SK-N-SH (cell line): ENCODE data around the gene PPP3R1. TPM values are rescaled to one million over a fixed set of nuclear protein-coding genes. Genes with fewer than 3 reads are reported as not detected.

Experiments used
- CTCF ChIA-PET: fragments of 300-600, 350-600 bp; formaldehyde crosslinking; extraction: SDS; loops from one replicate; lab custom pipeline; 2021; lab: Yijun Ruan, JAX
- POLR2A ChIA-PET: fragments of 350-600 bp; sonication (Branson Sonifier 250); formaldehyde crosslinking; extraction: SDS; loops from one replicate; lab custom pipeline; 2020; ENCODE audit warnings: antibody characterized with exemption, inconsistent platforms; lab: Yijun Ruan, JAX
- DNase-seq: peaks from one replicate; pipeline ENCODE4 v3.0.0; 2012
- H2AFZ ChIP-seq: fragments of 200-600 bp; sonication (generic); 2 replicates; pipeline ENCODE4 v1.8.1; 2016; ENCODE audit warnings: antibody characterized with exemption, mild to moderate bottlenecking, low read depth
- H3F3A ChIP-seq: fragments of 200-600 bp; sonication (generic); replicated peaks from 2 replicates; pipeline ENCODE3; 2016; ENCODE audit warnings: antibody characterized with exemption, mild to moderate bottlenecking; ENCODE audit not compliant: insufficient read depth
- H3K27ac ChIP-seq, 2 experiments: fragments of 200-500 bp in 1 of 2; fragments of 200-600 bp in 1 of 2; sonication (Bioruptor generic) in 1 of 2; sonication (generic), shearing (Covaris generic) in 1 of 2; 2 replicates each; pipeline versions ENCODE4 v1.5.1 to v1.6.1; 2014 to 2016; ENCODE audit warnings: low read depth in 2 of 2, inconsistent platforms in 1 of 2, low read length in 1 of 2, mild to moderate bottlenecking in 1 of 2, mixed read lengths in 1 of 2
- H3K27me3 ChIP-seq: fragments of 200-600 bp; sonication (generic), shearing (Covaris generic); 2 replicates; pipeline ENCODE4 v1.6.1; 2016; ENCODE audit warnings: mixed run types; ENCODE audit not compliant: insufficient read depth
- H3K36me3 ChIP-seq, 2 experiments: fragments of 200-500 bp in 1 of 2; fragments of 200-600 bp in 1 of 2; sonication (Bioruptor generic) in 1 of 2; sonication (generic) in 1 of 2; replicated peaks in 1 of 2; 2 replicates each; pipeline versions ENCODE3 to v1.5.1; 2014 to 2016; ENCODE audit warnings: low read length in 1 of 2, mild to moderate bottlenecking in 1 of 2; ENCODE audit not compliant: insufficient read depth in 2 of 2, control insufficient read depth in 1 of 2
- H3K4me1 ChIP-seq, 2 experiments: fragments of 200-500 bp in 1 of 2; fragments of 200-600 bp in 1 of 2; sonication (Bioruptor generic) in 1 of 2; sonication (generic), shearing (Covaris generic) in 1 of 2; 2 replicates each; pipeline versions ENCODE4 v1.5.1 to v1.6.1; 2014 to 2016; ENCODE audit warnings: low read depth in 1 of 2, low read length in 1 of 2, mixed run types in 1 of 2; ENCODE audit not compliant: insufficient read depth in 2 of 2, control insufficient read depth in 1 of 2
- H3K4me2 ChIP-seq: fragments of 200-600 bp; sonication (generic), shearing (Covaris generic); 2 replicates; pipeline ENCODE4 v1.6.1; 2017; ENCODE audit warnings: mixed run types
- H3K4me3 ChIP-seq, 2 experiments: fragments of 200-500 bp in 1 of 2; fragments of 200-600 bp in 1 of 2; sonication (Bioruptor generic) in 1 of 2; sonication (generic), shearing (Covaris generic) in 1 of 2; 2 replicates each; pipeline versions ENCODE4 v1.5.1 to v1.8.1; 2014 to 2016; ENCODE audit warnings: low read depth in 2 of 2, inconsistent platforms in 1 of 2, low read length in 1 of 2, mild to moderate bottlenecking in 1 of 2, mixed read lengths in 1 of 2, moderate library complexity in 1 of 2
- H3K79me2 ChIP-seq: fragments of 200-600 bp; sonication (generic); 2 replicates; pipeline ENCODE4 v1.8.1; 2017; ENCODE audit warnings: mild to moderate bottlenecking; ENCODE audit not compliant: insufficient read depth
- H3K9ac ChIP-seq: fragments of 200-600 bp; sonication (generic); 2 replicates; pipeline ENCODE4 v1.6.1; 2017; ENCODE audit warnings: mixed run types
- H3K9me2 ChIP-seq: fragments of 200-600 bp; sonication (generic); 2 replicates; pipeline ENCODE4 v1.6.1; 2017; ENCODE audit warnings: mixed run types
- H3K9me3 ChIP-seq: fragments of 200-600 bp; sonication (generic); 2 replicates; pipeline ENCODE4 v1.6.1; 2017; ENCODE audit warnings: mixed run types, mild to moderate bottlenecking, moderate library complexity
- H4K20me1 ChIP-seq: fragments of 200-600 bp; sonication (generic); 2 replicates; pipeline ENCODE4 v1.6.1; 2017; ENCODE audit warnings: mild to moderate bottlenecking, mixed run types; ENCODE audit not compliant: insufficient read depth
- CHD2 ChIP-seq: fragments of 150-350 bp; IDR thresholded peaks from 2 replicates; pipeline ENCODE4 v1.6.1; 2018; ENCODE audit warnings: low read length; ENCODE audit not compliant: partially characterized antibody
- EP300 ChIP-seq, 2 experiments: IDR thresholded peaks; 2 replicates each; pipeline versions ENCODE4 v1.4.0 to v1.6.1; 2012; ENCODE audit warnings: borderline replicate concordance in 1 of 2, low read depth in 1 of 2, low read length in 1 of 2
- EZH2phosphoT487 ChIP-seq: fragments of 200-600 bp; sonication (generic); IDR thresholded peaks from 2 replicates; pipeline ENCODE4 v1.6.1; 2017; ENCODE audit warnings: low read depth, mixed run types, mild to moderate bottlenecking, antibody characterized with exemption, moderate library complexity, borderline replicate concordance
- FOXJ3 ChIP-seq: sonication (generic); formaldehyde crosslinking; IDR thresholded peaks from 2 replicates; pipeline ENCODE4 v1.5.1; 2020; ENCODE audit warnings: mild to moderate bottlenecking, missing genetic modification reagents
- GABPA ChIP-seq: IDR thresholded peaks from 2 replicates; pipeline ENCODE4 v1.4.0; 2012; ENCODE audit warnings: low read depth, mild to moderate bottlenecking
- JUND ChIP-seq: IDR thresholded peaks from 2 replicates; pipeline ENCODE4 v1.4.0; 2012
- MEF2A ChIP-seq: IDR thresholded peaks from 2 replicates; pipeline ENCODE4 v1.4.0; 2012; ENCODE audit warnings: low read depth, borderline replicate concordance
- NFIC ChIP-seq: IDR thresholded peaks from 2 replicates; pipeline ENCODE4 v1.4.0; 2012; ENCODE audit warnings: borderline replicate concordance
- RAD21 ChIP-seq: IDR thresholded peaks from 2 replicates; pipeline ENCODE4 v1.6.1; 2012; ENCODE audit warnings: mild to moderate bottlenecking, low read length
- SIN3A ChIP-seq: IDR thresholded peaks from 2 replicates; pipeline ENCODE4 v1.6.1; 2012; ENCODE audit warnings: low read depth, mild to moderate bottlenecking, low read length, moderate library complexity, borderline replicate concordance
- SMC3 ChIP-seq: IDR thresholded peaks from 2 replicates; pipeline ENCODE4 v1.6.1; 2012; ENCODE audit warnings: low read depth, low read length, improper control_type of control experiment
- TAF1 ChIP-seq: IDR thresholded peaks from 2 replicates; pipeline ENCODE4 v1.6.1; 2012; ENCODE audit warnings: low read depth, mild to moderate bottlenecking, low read length, moderate library complexity, borderline replicate concordance
- YY1 ChIP-seq: IDR thresholded peaks from 2 replicates; pipeline ENCODE4 v1.4.0; 2012; ENCODE audit warnings: low read depth, mild to moderate bottlenecking
- ZBTB33 ChIP-seq: IDR thresholded peaks from 2 replicates; pipeline ENCODE4 v1.4.0; 2012; ENCODE audit warnings: low read depth, borderline replicate concordance
- WGBS: methylation state at CpG from one replicate; pipeline ENCODE4 v1.1.6; 2017; ENCODE audit warnings: low lambda C conversion rate; 5-methylcytosine and 5-hydroxymethylcytosine counted together
- polyA plus RNA-seq, 3 experiments: library from polyadenylated mRNA; depleted of rRNA; stranded (reverse); fragments of >200 nt; gene quantifications; 2 replicates each; pipeline ENCODE4 v1.2.3, GENCODE V29; 2012
- TF ChIP-seq, protein P1 (sequence below): fragments of 200-600 bp; sonication (generic); IDR thresholded peaks from 2 replicates; pipeline ENCODE4 v1.6.1; 2017; ENCODE audit warnings: antibody characterized with exemption, mild to moderate bottlenecking, moderate library complexity
- TF ChIP-seq, protein P2 (sequence below): IDR thresholded peaks from 2 replicates; pipeline ENCODE4 v1.4.0; 2012; ENCODE audit warnings: low read depth, borderline replicate concordance
- TF ChIP-seq, protein P3 (sequence below): fragments of 150-350 bp; IDR thresholded peaks from 2 replicates; pipeline ENCODE4 v1.6.1; 2016; ENCODE audit warnings: mild to moderate bottlenecking, low read depth, low read length

The PPP3R1 gene
- polyA plus RNA-seq, 1 of the 3 experiments (the other 2 are of a cell fraction): 12.0 TPM

DNA sequence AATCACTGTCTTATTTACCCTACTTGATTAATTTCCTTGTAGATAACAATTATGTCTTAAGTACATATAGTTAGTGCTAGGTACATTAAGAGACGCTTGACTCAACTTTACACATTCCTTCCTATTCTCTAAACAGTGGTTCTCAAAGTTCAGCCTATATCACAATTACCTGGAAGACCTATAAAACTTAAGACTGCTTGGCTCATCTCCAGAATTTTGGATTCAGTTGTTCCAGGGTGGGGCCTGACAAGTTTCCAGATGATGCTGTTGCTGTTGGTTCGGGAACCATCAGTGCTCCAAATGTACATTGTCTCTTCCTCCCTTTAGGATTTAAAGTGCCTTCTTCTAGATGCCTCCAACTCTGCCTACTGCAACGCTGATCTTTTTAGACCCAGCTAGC is 4.0 kb downstream of the PPP3R1 start:
- H3K9me2 ChIP-seq: no peaks in the 10 kb centered on the region
- peak overlapping the region; percentile 66 for H3K4me2 ChIP-seq
- no peak overlapping the region for H3K4me3 ChIP-seq
- peaks cover 89% of the 10 kb centered on the region for H3K79me2 ChIP-seq
- DNase-seq: no peak
- 89% methylated on average over 3 of the region's 3 CpGs for WGBS
- no peak overlapping the region for H2AFZ ChIP-seq
- H3K9me3 ChIP-seq: no peaks in the 10 kb centered on the region
- H3K27ac ChIP-seq: no peak overlapping the region
- peaks cover 8 to 9% of the 10 kb centered on the region in 2 experiments for H3K36me3 ChIP-seq
- TF ChIP-seq YY1 (no peak), RAD21 (no peak), JUND (no peak), SMC3 (no peak), MEF2A (no peak), CHD2 (no peak), NFIC (no peak)
- TF ChIP-seq, protein P1, sequence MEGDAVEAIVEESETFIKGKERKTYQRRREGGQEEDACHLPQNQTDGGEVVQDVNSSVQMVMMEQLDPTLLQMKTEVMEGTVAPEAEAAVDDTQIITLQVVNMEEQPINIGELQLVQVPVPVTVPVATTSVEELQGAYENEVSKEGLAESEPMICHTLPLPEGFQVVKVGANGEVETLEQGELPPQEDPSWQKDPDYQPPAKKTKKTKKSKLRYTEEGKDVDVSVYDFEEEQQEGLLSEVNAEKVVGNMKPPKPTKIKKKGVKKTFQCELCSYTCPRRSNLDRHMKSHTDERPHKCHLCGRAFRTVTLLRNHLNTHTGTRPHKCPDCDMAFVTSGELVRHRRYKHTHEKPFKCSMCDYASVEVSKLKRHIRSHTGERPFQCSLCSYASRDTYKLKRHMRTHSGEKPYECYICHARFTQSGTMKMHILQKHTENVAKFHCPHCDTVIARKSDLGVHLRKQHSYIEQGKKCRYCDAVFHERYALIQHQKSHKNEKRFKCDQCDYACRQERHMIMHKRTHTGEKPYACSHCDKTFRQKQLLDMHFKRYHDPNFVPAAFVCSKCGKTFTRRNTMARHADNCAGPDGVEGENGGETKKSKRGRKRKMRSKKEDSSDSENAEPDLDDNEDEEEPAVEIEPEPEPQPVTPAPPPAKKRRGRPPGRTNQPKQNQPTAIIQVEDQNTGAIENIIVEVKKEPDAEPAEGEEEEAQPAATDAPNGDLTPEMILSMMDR: no peak
- TF ChIP-seq, protein P2, sequence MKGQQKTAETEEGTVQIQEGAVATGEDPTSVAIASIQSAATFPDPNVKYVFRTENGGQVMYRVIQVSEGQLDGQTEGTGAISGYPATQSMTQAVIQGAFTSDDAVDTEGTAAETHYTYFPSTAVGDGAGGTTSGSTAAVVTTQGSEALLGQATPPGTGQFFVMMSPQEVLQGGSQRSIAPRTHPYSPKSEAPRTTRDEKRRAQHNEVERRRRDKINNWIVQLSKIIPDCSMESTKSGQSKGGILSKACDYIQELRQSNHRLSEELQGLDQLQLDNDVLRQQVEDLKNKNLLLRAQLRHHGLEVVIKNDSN: no peak
- peaks cover 17 to 42% of the 10 kb centered on the region in 2 experiments for H3K4me1 ChIP-seq
- peaks cover 29% of the 10 kb centered on the region for H3F3A ChIP-seq
- no peaks in the 10 kb centered on the region for H3K27me3 ChIP-seq
- CTCF ChIA-PET: interaction anchor here (1.0 kb wide), 2 partner anchors 52 to 126 kb away, joined by 3 to 4 read pairs; no protein-coding TSS in a partner anchor
- POLR2A ChIA-PET: no interaction called here
- peaks cover 77% of the 10 kb centered on the region for H4K20me1 ChIP-seq
- H3K9ac ChIP-seq: no peak overlapping the region

GRCh38 chr2:68246396-68246795 is 5.9 kb downstream of the PPP3R1 start:
- ChIA-PET POLR2A (no interaction called here), CTCF (interaction anchor here (0.6 to 1.4 kb wide), 4 partner anchors 10 to 124 kb away, joined by 3 read pairs; no protein-coding TSS in a partner anchor)

More at GRCh38 chr2:68246396-68246795, 5.9 kb downstream of the PPP3R1 start:
- no peak for DNase-seq
- Histone ChIP-seq H3K9ac (no peak overlapping the region), H3K4me3 (no peak overlapping the region), H3K4me2 (0 out of 2 replicates have a peak overlapping the region, but pooled peaks have one; percentile 7), H3F3A (peaks cover 30% of the 10 kb centered on the region), H3K9me3 (no peaks in the 10 kb centered on the region), H3K36me3 (peaks cover 8 to 15% of the 10 kb centered on the region in 2 experiments), H2AFZ (no peak overlapping the region), H3K27me3 (no peaks in the 10 kb centered on the region)
- 97% methylated on average over 1 of the region's 1 CpG for WGBS
- TF ChIP-seq TAF1: no peak
- TF ChIP-seq SIN3A: no peak
- TF ChIP-seq ZBTB33: no peak
- no peak for TF ChIP-seq CHD2
- TF ChIP-seq GABPA: no peak
- no peak for TF ChIP-seq EP300 (IDR thresholded peaks at IDR 0.05; ENCODE audit: borderline replicate concordance in 1 of 2, low read depth in 1 of 2, low read length in 1 of 2)
- TF ChIP-seq EZH2phosphoT487: no peak
- no peak for TF ChIP-seq RAD21
- TF ChIP-seq, protein P3, sequence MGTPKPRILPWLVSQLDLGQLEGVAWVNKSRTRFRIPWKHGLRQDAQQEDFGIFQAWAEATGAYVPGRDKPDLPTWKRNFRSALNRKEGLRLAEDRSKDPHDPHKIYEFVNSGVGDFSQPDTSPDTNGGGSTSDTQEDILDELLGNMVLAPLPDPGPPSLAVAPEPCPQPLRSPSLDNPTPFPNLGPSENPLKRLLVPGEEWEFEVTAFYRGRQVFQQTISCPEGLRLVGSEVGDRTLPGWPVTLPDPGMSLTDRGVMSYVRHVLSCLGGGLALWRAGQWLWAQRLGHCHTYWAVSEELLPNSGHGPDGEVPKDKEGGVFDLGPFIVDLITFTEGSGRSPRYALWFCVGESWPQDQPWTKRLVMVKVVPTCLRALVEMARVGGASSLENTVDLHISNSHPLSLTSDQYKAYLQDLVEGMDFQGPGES: no peak
- TF ChIP-seq FOXJ3 (CRISPR knock-in tag): no peak
- TF ChIP-seq, all 33 proteins: peak for 0
- H4K20me1 ChIP-seq: peaks cover 96% of the 10 kb centered on the region
- H3K4me1 ChIP-seq: peaks cover 17 to 45% of the 10 kb centered on the region in 2 experiments
- H3K79me2 ChIP-seq: peaks cover 100% of the 10 kb centered on the region
- no peak overlapping the region for H3K27ac ChIP-seq
- no peaks in the 10 kb centered on the region for H3K9me2 ChIP-seq
